Measurements from ENCODE around the gene SHISA8.

The SHISA8 gene

GRCh38 chr22:41947424-41948080, 32.7 kb upstream of the SHISA8 start:
- Histone ChIP-seq H3K36me3 (ENCODE audit: control insufficient read depth in 1 of 2, insufficient read depth in 2 of 2, low read length in 2 of 2) (no peaks in the 10 kb centered on the region), H3K4me1 (ENCODE audit: control insufficient read depth in 1 of 2, insufficient read depth in 2 of 2, low read length in 2 of 2) (peaks cover 15 to 18% of the 10 kb centered on the region in 2 donors), H3K27ac (ENCODE audit: low read depth, low read length) (no peak overlapping the region), H3K9ac (ENCODE audit: low read depth in 1 of 2, low read length in 2 of 2) (peak overlapping the region; percentile 25 to 42), H3K4me3 (ENCODE audit: low read depth in 1 of 2, low read length in 2 of 2) (peak overlapping the region; percentile 88 to 94), H3K9me3 (ENCODE audit: control insufficient read depth in 1 of 2, low read length in 2 of 2) (no peaks in the 10 kb centered on the region), H3K27me3 (ENCODE audit: control insufficient read depth in 1 of 2, insufficient read depth in 2 of 2, low read length in 2 of 2) (no peaks in the 10 kb centered on the region)

GRCh38 chr22:41946629-41947423, 32.0 kb upstream of the SHISA8 start, which contains the start of gene CENPM:
CENPM (minus strand) TSS chr22:41947152; CDS start chr22:41947076, 76 bp downstream.
- H3K27ac ChIP-seq (ENCODE audit: low read depth, low read length), result no peak within 1 kb of the TSS
- no peaks in the 10 kb centered on the region for H3K27me3 ChIP-seq (ENCODE audit: control insufficient read depth in 1 of 2, insufficient read depth in 2 of 2, low read length in 2 of 2)
- H3K4me3 ChIP-seq (ENCODE audit: low read depth in 1 of 2, low read length in 2 of 2), result peak within 1 kb of the TSS; percentile 88 to 94
- peaks cover 15 to 18% of the 10 kb centered on the region in 2 donors for H3K4me1 ChIP-seq (ENCODE audit: control insufficient read depth in 1 of 2, insufficient read depth in 2 of 2, low read length in 2 of 2)
- no peaks in the 10 kb centered on the region for H3K9me3 ChIP-seq (ENCODE audit: control insufficient read depth in 1 of 2, low read length in 2 of 2)
- H3K36me3 ChIP-seq (ENCODE audit: control insufficient read depth in 1 of 2, insufficient read depth in 2 of 2, low read length in 2 of 2), result peaks cover 0 to under 1% of the 10 kb centered on the region in 2 donors
- peak within 1 kb of the TSS; percentile 65 to 72 for H3K9ac ChIP-seq (ENCODE audit: low read depth in 1 of 2, low read length in 2 of 2)

- H3K9ac ChIP-seq (ENCODE audit: low read depth in 1 of 2, low read length in 2 of 2), result no peak overlapping the region
- H3K4me3 ChIP-seq (ENCODE audit: low read depth in 1 of 2, low read length in 2 of 2), result no peak overlapping the region
- no peak overlapping the region for H3K27ac ChIP-seq (ENCODE audit: low read depth, low read length)
These were observed 28.9 kb upstream of the SHISA8 start for GRCh38 chr22:41943661-41944209.

GRCh38 chr22:41940832-41941765, 26.2 kb upstream of the SHISA8 start:
- H3K4me1 ChIP-seq (ENCODE audit: control insufficient read depth in 1 of 2, insufficient read depth in 2 of 2, low read length in 2 of 2), result peaks cover 23 to 26% of the 10 kb centered on the region in 2 donors
- no peaks in the 10 kb centered on the region for H3K9me3 ChIP-seq (ENCODE audit: control insufficient read depth in 1 of 2, low read length in 2 of 2)
- peak overlapping the region; percentile 28 to 38 for H3K9ac ChIP-seq (ENCODE audit: low read depth in 1 of 2, low read length in 2 of 2)
- H3K4me3 ChIP-seq (ENCODE audit: low read depth in 1 of 2, low read length in 2 of 2), result peak overlapping the region in 1 of 2 donors; percentile 9
- no peaks in the 10 kb centered on the region for H3K27me3 ChIP-seq (ENCODE audit: control insufficient read depth in 1 of 2, insufficient read depth in 2 of 2, low read length in 2 of 2)
- H3K36me3 ChIP-seq (ENCODE audit: control insufficient read depth in 1 of 2, insufficient read depth in 2 of 2, low read length in 2 of 2), result peaks cover 0 to 6% of the 10 kb centered on the region in 2 donors
- H3K27ac ChIP-seq (ENCODE audit: low read depth, low read length), result peak overlapping the region; percentile 55

More at GRCh38 chr22:41943661-41944209, 28.9 kb upstream of the SHISA8 start:
- Histone ChIP-seq H3K4me1 (ENCODE audit: control insufficient read depth in 1 of 2, insufficient read depth in 2 of 2, low read length in 2 of 2) (peaks cover 28 to 32% of the 10 kb centered on the region in 2 donors), H3K27me3 (ENCODE audit: control insufficient read depth in 1 of 2, insufficient read depth in 2 of 2, low read length in 2 of 2) (no peaks in the 10 kb centered on the region), H3K36me3 (ENCODE audit: control insufficient read depth in 1 of 2, insufficient read depth in 2 of 2, low read length in 2 of 2) (peaks cover 0 to 6% of the 10 kb centered on the region in 2 donors), H3K9me3 (ENCODE audit: control insufficient read depth in 1 of 2, low read length in 2 of 2) (no peaks in the 10 kb centered on the region)

GRCh38 chr22:41939981-41940831, 25.3 kb upstream of the SHISA8 start:
- H3K36me3 ChIP-seq (ENCODE audit: control insufficient read depth in 1 of 2, insufficient read depth in 2 of 2, low read length in 2 of 2), result peaks cover 0 to 6% of the 10 kb centered on the region in 2 donors
- peaks cover 17 to 21% of the 10 kb centered on the region in 2 donors for H3K4me1 ChIP-seq (ENCODE audit: control insufficient read depth in 1 of 2, insufficient read depth in 2 of 2, low read length in 2 of 2)
- peak overlapping the region in 1 of 2 donors; percentile 28 for H3K9ac ChIP-seq (ENCODE audit: low read depth in 1 of 2, low read length in 2 of 2)
- H3K4me3 ChIP-seq (ENCODE audit: low read depth in 1 of 2, low read length in 2 of 2), result peak overlapping the region in 1 of 2 donors; percentile 44
- no peaks in the 10 kb centered on the region for H3K27me3 ChIP-seq (ENCODE audit: control insufficient read depth in 1 of 2, insufficient read depth in 2 of 2, low read length in 2 of 2)
- H3K27ac ChIP-seq (ENCODE audit: low read depth, low read length), result peak overlapping the region; percentile 82
- H3K9me3 ChIP-seq (ENCODE audit: control insufficient read depth in 1 of 2, low read length in 2 of 2), result no peaks in the 10 kb centered on the region

GRCh38 chr22:41936894-41937169, 22.0 kb upstream of the SHISA8 start:
- H3K4me3 ChIP-seq (ENCODE audit: low read depth in 1 of 2, low read length in 2 of 2), result no peak overlapping the region
- H3K9me3 ChIP-seq (ENCODE audit: control insufficient read depth in 1 of 2, low read length in 2 of 2), result no peaks in the 10 kb centered on the region
- no peak overlapping the region for H3K27ac ChIP-seq (ENCODE audit: low read depth, low read length)
- H3K4me1 ChIP-seq (ENCODE audit: control insufficient read depth in 1 of 2, insufficient read depth in 2 of 2, low read length in 2 of 2), result peaks cover 10 to 17% of the 10 kb centered on the region in 2 donors
- no peaks in the 10 kb centered on the region for H3K27me3 ChIP-seq (ENCODE audit: control insufficient read depth in 1 of 2, insufficient read depth in 2 of 2, low read length in 2 of 2)
- H3K36me3 ChIP-seq (ENCODE audit: control insufficient read depth in 1 of 2, insufficient read depth in 2 of 2, low read length in 2 of 2), result peaks cover 0 to 6% of the 10 kb centered on the region in 2 donors
- H3K9ac ChIP-seq (ENCODE audit: low read depth in 1 of 2, low read length in 2 of 2), result no peak overlapping the region

- H3K4me1 ChIP-seq (ENCODE audit: control insufficient read depth in 1 of 2, insufficient read depth in 2 of 2, low read length in 2 of 2), result peaks cover 5 to 8% of the 10 kb centered on the region in 2 donors
- H3K27me3 ChIP-seq (ENCODE audit: control insufficient read depth in 1 of 2, insufficient read depth in 2 of 2, low read length in 2 of 2), result no peaks in the 10 kb centered on the region
- H3K36me3 ChIP-seq (ENCODE audit: control insufficient read depth in 1 of 2, insufficient read depth in 2 of 2, low read length in 2 of 2), result no peaks in the 10 kb centered on the region
- H3K9me3 ChIP-seq (ENCODE audit: control insufficient read depth in 1 of 2, low read length in 2 of 2), result no peaks in the 10 kb centered on the region
- H3K9ac ChIP-seq (ENCODE audit: low read depth in 1 of 2, low read length in 2 of 2), result no peak overlapping the region
- no peak overlapping the region for H3K4me3 ChIP-seq (ENCODE audit: low read depth in 1 of 2, low read length in 2 of 2)
- no peak overlapping the region for H3K27ac ChIP-seq (ENCODE audit: low read depth, low read length)
These were observed 20.6 kb upstream of the SHISA8 start for GRCh38 chr22:41935509-41935908.

- Histone ChIP-seq H3K27me3 (ENCODE audit: control insufficient read depth in 1 of 2, insufficient read depth in 2 of 2, low read length in 2 of 2) (no peaks in the 10 kb centered on the region), H3K9me3 (ENCODE audit: control insufficient read depth in 1 of 2, low read length in 2 of 2) (no peaks in the 10 kb centered on the region), H3K4me3 (ENCODE audit: low read depth in 1 of 2, low read length in 2 of 2) (no peak overlapping the region), H3K27ac (ENCODE audit: low read depth, low read length) (no peak overlapping the region), H3K36me3 (ENCODE audit: control insufficient read depth in 1 of 2, insufficient read depth in 2 of 2, low read length in 2 of 2) (no peaks in the 10 kb centered on the region), H3K4me1 (ENCODE audit: control insufficient read depth in 1 of 2, insufficient read depth in 2 of 2, low read length in 2 of 2) (peaks cover 5 to 8% of the 10 kb centered on the region in 2 donors), H3K9ac (ENCODE audit: low read depth in 1 of 2, low read length in 2 of 2) (no peak overlapping the region)
These were observed 20.1 kb upstream of the SHISA8 start for GRCh38 chr22:41935015-41935351.
